Liver (tissue), 9 donors: ENCODE results near the gene CRHR1. TPM values are rescaled to one million over a fixed set of nuclear protein-coding genes. Genes with fewer than 3 reads are reported as not detected.
"Not testable (repeated sequence)": the region's sequence is repeated elsewhere in the genome, so short reads cannot be mapped to it uniquely, and the experiment has no call there.

Experiments used
- DNase-seq: peaks from one replicate; pipeline ENCODE4 v3.0.0-alpha.2; 2017; ENCODE audit warnings: low spot score
- H3K27ac ChIP-seq, 2 donors: one replicate each; pipeline ENCODE4 v1.7.0; 2013; ENCODE audit warnings: inconsistent platforms in 2 of 2, low read length in 2 of 2, control low read depth in 1 of 2, low read depth in 1 of 2, mild to moderate bottlenecking in 1 of 2
- H3K27me3 ChIP-seq, 4 donors: one replicate each; pipeline versions ENCODE4 v1.6.1 to v1.7.0; 2013; ENCODE audit warnings: low read length in 3 of 4, inconsistent platforms in 1 of 4, mild to moderate bottlenecking in 1 of 4, moderate library complexity in 1 of 4; ENCODE audit not compliant: control insufficient read depth in 4 of 4, insufficient read depth in 4 of 4
- H3K36me3 ChIP-seq, 4 donors: one replicate each; pipeline versions ENCODE4 v1.6.1 to v1.7.0; 2013; ENCODE audit warnings: low read length in 3 of 4, mild to moderate bottlenecking in 3 of 4, low read depth in 1 of 4, moderate library complexity in 1 of 4; ENCODE audit not compliant: control insufficient read depth in 4 of 4, insufficient read depth in 3 of 4
- H3K4me1 ChIP-seq, 4 donors: one replicate each; pipeline versions ENCODE4 v1.6.1 to v1.7.0; 2013; ENCODE audit warnings: low read length in 3 of 4, mild to moderate bottlenecking in 3 of 4, moderate library complexity in 1 of 4; ENCODE audit not compliant: control insufficient read depth in 4 of 4, insufficient read depth in 4 of 4
- H3K4me3 ChIP-seq, 3 donors: one replicate each; pipeline versions ENCODE4 v1.6.1 to v1.7.0; 2013; ENCODE audit warnings: low read length in 3 of 3, control low read depth in 1 of 3, low read depth in 1 of 3, mild to moderate bottlenecking in 1 of 3
- H3K9ac ChIP-seq, 2 donors: one replicate each; pipeline ENCODE4 v1.7.0; 2013; ENCODE audit warnings: low read length in 2 of 2, mild to moderate bottlenecking in 2 of 2, moderate library complexity in 2 of 2, control low read depth in 1 of 2, low read depth in 1 of 2
- H3K9me3 ChIP-seq, 4 donors: one replicate each; pipeline versions ENCODE4 v1.6.1 to v1.7.0; 2013; ENCODE audit warnings: low read length in 3 of 4; ENCODE audit not compliant: control insufficient read depth in 4 of 4
- EGR1 ChIP-seq, 2 donors: IDR thresholded peaks; 2 replicates each; pipeline ENCODE4 v1.6.1; 2016 to 2018; ENCODE audit warnings: antibody characterized with exemption in 2 of 2, low read depth in 2 of 2
- FOXA1 ChIP-seq: IDR thresholded peaks from 2 replicates; pipeline ENCODE4 v1.6.1; 2016; ENCODE audit warnings: antibody characterized with exemption
- FOXA2 ChIP-seq: IDR thresholded peaks from 2 replicates; pipeline ENCODE4 v1.6.1; 2016; ENCODE audit warnings: antibody characterized with exemption
- GABPA ChIP-seq, 2 donors: IDR thresholded peaks in 1 of 2; conservative IDR thresholded peaks in 1 of 2; 2 replicates each; pipeline ENCODE4 v1.6.1; 2016; ENCODE audit warnings: antibody characterized with exemption in 2 of 2, mild to moderate bottlenecking in 1 of 2, moderate library complexity in 1 of 2
- HNF4A ChIP-seq, 2 donors: conservative IDR thresholded peaks; 2 replicates each; pipeline ENCODE4 v1.6.1; 2016; ENCODE audit warnings: antibody characterized with exemption in 2 of 2, mild to moderate bottlenecking in 2 of 2
- HNF4G ChIP-seq: IDR thresholded peaks from 2 replicates; pipeline ENCODE4 v1.6.1; 2016; ENCODE audit warnings: antibody characterized with exemption
- JUND ChIP-seq, 2 donors: IDR thresholded peaks; 2 replicates each; pipeline ENCODE4 v1.6.1; 2016; ENCODE audit warnings: antibody characterized with exemption in 2 of 2
- NR2F2 ChIP-seq: IDR thresholded peaks from 2 replicates; pipeline ENCODE4 v1.6.1; 2016; ENCODE audit warnings: antibody characterized with exemption
- RAD21 ChIP-seq, 2 donors: IDR thresholded peaks; 2 replicates each; pipeline ENCODE4 v1.6.1; 2016; ENCODE audit warnings: antibody characterized with exemption in 2 of 2, mild to moderate bottlenecking in 2 of 2
- RXRA ChIP-seq, 2 donors: IDR thresholded peaks; 2 replicates each; pipeline ENCODE4 v1.6.1; 2017 to 2018; ENCODE audit warnings: antibody characterized with exemption in 2 of 2, mild to moderate bottlenecking in 1 of 2
- SP1 ChIP-seq: IDR thresholded peaks from 2 replicates; pipeline ENCODE4 v1.6.1; 2018; ENCODE audit warnings: antibody characterized with exemption, mild to moderate bottlenecking
- TAF1 ChIP-seq: conservative IDR thresholded peaks from 2 replicates; pipeline ENCODE4 v1.6.1; 2016; ENCODE audit warnings: antibody characterized with exemption, mild to moderate bottlenecking
- YY1 ChIP-seq: IDR thresholded peaks from 2 replicates; pipeline ENCODE4 v1.6.1; 2016; ENCODE audit warnings: antibody characterized with exemption, mild to moderate bottlenecking
- WGBS: extraction: QIAGEN DNeasy Blood & Tissue Kit; methylation state at CpG from one replicate; pipeline ENCODE4 v1.1.7; 2013; 5-methylcytosine and 5-hydroxymethylcytosine counted together
- polyA plus RNA-seq, 2 donors: library from polyadenylated mRNA; stranded (reverse) in 1 of 2; unstranded in 1 of 2; fragments of 200-250 nt in 1 of 2; fragments of >200 nt in 1 of 2; fragmentation: Nextera tagmentation in 1 of 2; extraction: Ambion mirVana in 1 of 2; gene quantifications; one replicate each; pipeline versions ENCODE4 v1.2.1 to v1.2.3, GENCODE V29; 2013 to 2015
- total RNA-seq, 2 donors: library from RNA; depleted of rRNA; stranded (reverse); fragments of >200 nt; gene quantifications; one replicate each; pipeline ENCODE4 v1.2.3, GENCODE V29; 2014
- TF ChIP-seq, protein P1 (sequence below): IDR thresholded peaks from 2 replicates; pipeline ENCODE4 v1.6.1; 2016; ENCODE audit warnings: antibody characterized with exemption
- TF ChIP-seq, protein P2 (sequence below): IDR thresholded peaks from 2 replicates; pipeline ENCODE4 v1.6.1; 2016; ENCODE audit warnings: antibody characterized with exemption
- TF ChIP-seq, protein P3 (sequence below): fragments of 150-350 bp; IDR thresholded peaks from 2 replicates; pipeline ENCODE4 v1.5.1; 2017; ENCODE audit warnings: improper control_type of control experiment, low read depth, low read length; ENCODE audit not compliant: missing input control
- TF ChIP-seq, protein P4 (sequence below): IDR thresholded peaks from 2 replicates; pipeline ENCODE4 v1.6.1; 2016; ENCODE audit warnings: antibody characterized with exemption
- TF ChIP-seq, protein P5 (sequence below): IDR thresholded peaks from 2 replicates; pipeline ENCODE4 v1.6.1; 2016; ENCODE audit warnings: antibody characterized with exemption, mild to moderate bottlenecking
- donor health status: healthy.
- donor health status: healthy.
- donor health status: healthy.
- donor health status: healthy.
- donor health status: healthy.

Gene CRHR1
- total and polyA plus RNA-seq, 4 donors: not detected

DNA sequence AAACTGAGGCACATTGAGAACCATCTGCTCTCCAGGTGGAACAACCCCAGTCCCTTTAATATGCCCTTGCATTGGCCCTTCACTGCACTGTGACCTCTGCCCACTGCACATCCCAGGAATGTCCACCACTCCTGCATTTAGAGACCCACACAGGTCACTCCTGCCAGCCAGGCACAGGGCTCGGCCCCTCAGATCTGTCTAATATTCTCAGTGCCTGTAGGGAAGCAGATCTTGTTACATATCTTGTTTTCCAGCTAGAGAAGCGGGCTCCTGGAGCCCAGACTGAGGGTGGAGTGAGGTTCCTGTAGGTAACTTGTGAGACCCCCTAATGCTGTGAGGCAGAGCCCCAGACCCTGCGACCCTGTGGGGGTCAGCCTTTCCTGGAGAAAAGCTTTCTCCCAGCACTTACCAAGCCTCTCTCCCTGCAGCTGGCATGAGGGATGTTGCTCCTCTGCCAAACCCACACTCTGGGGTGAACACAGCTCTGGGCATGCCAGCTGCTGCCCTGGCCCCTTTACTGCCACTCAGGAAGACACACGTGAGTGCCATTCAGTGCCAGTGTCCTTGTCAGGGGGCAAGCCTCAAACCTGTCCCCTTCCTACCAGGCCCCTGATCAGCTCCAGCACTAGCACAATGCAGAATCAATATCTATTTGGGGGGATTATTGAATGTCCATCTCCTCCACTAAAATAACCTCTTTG is 40.3 kb upstream of the CRHR1 start (continued):
- TF ChIP-seq GABPA (IDR thresholded peaks at IDR 0.05 in 1 of 2, conservative IDR thresholded peaks at IDR 0.05 in 1 of 2) (no peak), HNF4A (conservative IDR thresholded peaks at IDR 0.05) (no peak), NR2F2 (no peak), JUND (IDR thresholded peaks at IDR 0.05) (no peak), RXRA (IDR thresholded peaks at IDR 0.05) (no peak), TAF1 (no peak), HNF4G (no peak)
- TF ChIP-seq, protein P1, sequence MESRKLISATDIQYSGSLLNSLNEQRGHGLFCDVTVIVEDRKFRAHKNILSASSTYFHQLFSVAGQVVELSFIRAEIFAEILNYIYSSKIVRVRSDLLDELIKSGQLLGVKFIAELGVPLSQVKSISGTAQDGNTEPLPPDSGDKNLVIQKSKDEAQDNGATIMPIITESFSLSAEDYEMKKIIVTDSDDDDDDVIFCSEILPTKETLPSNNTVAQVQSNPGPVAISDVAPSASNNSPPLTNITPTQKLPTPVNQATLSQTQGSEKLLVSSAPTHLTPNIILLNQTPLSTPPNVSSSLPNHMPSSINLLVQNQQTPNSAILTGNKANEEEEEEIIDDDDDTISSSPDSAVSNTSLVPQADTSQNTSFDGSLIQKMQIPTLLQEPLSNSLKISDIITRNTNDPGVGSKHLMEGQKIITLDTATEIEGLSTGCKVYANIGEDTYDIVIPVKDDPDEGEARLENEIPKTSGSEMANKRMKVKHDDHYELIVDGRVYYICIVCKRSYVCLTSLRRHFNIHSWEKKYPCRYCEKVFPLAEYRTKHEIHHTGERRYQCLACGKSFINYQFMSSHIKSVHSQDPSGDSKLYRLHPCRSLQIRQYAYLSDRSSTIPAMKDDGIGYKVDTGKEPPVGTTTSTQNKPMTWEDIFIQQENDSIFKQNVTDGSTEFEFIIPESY: no peak
- TF ChIP-seq, protein P2, sequence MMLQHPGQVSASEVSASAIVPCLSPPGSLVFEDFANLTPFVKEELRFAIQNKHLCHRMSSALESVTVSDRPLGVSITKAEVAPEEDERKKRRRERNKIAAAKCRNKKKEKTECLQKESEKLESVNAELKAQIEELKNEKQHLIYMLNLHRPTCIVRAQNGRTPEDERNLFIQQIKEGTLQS: no peak

DNA sequence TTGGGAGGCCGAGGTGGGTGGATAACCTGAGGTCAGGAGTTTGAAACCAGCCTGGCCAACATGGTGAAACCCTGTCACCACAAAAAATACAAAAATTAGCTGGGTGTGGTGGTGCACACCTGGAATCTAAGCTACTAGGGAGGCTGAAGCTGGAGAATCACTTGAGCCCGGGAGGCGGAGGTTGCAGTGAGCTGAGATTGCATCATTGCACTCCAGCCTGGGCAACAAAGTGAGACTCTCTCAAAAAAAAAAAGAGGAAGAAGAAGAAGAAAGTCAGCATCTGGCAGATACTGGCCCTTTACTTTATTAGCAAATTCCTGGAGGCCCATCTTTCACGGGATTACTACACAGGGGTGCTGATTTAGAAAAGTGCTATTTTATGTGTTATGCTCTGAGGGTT is 39.3 kb upstream of the CRHR1 start:
- H3K4me3 ChIP-seq, H3K9ac ChIP-seq, H3K27ac ChIP-seq, H3K36me3 ChIP-seq, DNase-seq, H3K4me1 ChIP-seq, H3K9me3 ChIP-seq: not testable (repeated sequence)
- H3K27me3 ChIP-seq: peaks cover 0 to 15% (median 0%) of the 10 kb centered on the region in 4 donors
- WGBS: 81% methylated on average over 4 of the region's 4 CpGs

DNA sequence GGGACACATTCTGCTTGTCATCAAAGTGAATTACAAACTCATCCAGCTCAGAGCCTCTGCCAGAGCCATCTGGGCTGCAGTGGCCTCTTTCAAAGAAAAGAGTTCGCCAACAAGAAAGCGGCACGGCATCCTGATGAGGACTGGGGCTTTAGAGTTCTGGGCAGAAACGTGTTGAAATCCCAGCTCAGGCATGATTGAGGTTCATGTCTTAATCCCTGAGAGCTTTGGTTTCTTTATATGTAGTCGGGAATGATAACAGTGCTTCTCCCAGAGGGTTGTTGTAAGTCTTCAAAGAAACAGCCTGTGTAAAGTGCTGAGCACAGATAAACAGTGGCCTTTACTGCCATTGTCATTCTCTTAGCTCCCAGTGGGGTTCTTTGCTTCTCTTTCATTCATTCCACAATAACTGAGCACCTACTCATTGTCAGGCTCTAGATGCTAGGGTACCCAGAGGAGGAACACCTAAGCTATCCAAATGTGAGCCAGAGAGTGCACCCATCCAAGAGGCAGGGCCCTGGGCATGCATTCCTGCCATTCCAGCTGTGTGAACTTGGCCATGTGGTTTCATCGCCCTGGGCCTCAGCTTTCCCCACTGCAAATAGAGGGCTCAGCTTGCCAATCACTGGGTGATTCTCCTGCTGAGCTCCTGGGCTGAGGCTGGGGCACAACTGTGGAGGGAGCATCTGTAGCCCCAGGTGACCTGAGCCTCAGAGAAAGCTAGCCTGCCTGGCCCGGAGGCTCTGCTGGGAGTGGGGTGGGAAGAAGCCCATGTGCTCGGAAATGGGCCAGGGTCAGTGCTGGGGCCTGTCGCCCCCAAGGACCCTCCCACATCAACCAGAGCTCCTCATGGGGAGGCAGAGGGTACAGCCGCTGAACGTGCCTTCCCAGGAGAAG is 38.3 kb upstream of the CRHR1 start:
- no peaks in the 10 kb centered on the region for H3K36me3 ChIP-seq
- H3K4me3 ChIP-seq: no peak overlapping the region
- TF ChIP-seq, protein P3, sequence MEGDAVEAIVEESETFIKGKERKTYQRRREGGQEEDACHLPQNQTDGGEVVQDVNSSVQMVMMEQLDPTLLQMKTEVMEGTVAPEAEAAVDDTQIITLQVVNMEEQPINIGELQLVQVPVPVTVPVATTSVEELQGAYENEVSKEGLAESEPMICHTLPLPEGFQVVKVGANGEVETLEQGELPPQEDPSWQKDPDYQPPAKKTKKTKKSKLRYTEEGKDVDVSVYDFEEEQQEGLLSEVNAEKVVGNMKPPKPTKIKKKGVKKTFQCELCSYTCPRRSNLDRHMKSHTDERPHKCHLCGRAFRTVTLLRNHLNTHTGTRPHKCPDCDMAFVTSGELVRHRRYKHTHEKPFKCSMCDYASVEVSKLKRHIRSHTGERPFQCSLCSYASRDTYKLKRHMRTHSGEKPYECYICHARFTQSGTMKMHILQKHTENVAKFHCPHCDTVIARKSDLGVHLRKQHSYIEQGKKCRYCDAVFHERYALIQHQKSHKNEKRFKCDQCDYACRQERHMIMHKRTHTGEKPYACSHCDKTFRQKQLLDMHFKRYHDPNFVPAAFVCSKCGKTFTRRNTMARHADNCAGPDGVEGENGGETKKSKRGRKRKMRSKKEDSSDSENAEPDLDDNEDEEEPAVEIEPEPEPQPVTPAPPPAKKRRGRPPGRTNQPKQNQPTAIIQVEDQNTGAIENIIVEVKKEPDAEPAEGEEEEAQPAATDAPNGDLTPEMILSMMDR: no peak
- TF ChIP-seq, protein P1: no peak
- TF ChIP-seq FOXA2 (no peak), HNF4G (no peak), RAD21 (IDR thresholded peaks at IDR 0.05) (no peak), FOXA1 (no peak), YY1 (no peak), TAF1 (no peak), EGR1 (IDR thresholded peaks at IDR 0.05; ENCODE audit: low read depth in 2 of 2) (no peak), HNF4A (conservative IDR thresholded peaks at IDR 0.05) (no peak), NR2F2 (no peak), RXRA (IDR thresholded peaks at IDR 0.05) (no peak), JUND (IDR thresholded peaks at IDR 0.05) (no peak), SP1 (no peak)
- TF ChIP-seq, protein P4, sequence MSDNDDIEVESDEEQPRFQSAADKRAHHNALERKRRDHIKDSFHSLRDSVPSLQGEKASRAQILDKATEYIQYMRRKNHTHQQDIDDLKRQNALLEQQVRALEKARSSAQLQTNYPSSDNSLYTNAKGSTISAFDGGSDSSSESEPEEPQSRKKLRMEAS: no peak
- TF ChIP-seq, protein P5, sequence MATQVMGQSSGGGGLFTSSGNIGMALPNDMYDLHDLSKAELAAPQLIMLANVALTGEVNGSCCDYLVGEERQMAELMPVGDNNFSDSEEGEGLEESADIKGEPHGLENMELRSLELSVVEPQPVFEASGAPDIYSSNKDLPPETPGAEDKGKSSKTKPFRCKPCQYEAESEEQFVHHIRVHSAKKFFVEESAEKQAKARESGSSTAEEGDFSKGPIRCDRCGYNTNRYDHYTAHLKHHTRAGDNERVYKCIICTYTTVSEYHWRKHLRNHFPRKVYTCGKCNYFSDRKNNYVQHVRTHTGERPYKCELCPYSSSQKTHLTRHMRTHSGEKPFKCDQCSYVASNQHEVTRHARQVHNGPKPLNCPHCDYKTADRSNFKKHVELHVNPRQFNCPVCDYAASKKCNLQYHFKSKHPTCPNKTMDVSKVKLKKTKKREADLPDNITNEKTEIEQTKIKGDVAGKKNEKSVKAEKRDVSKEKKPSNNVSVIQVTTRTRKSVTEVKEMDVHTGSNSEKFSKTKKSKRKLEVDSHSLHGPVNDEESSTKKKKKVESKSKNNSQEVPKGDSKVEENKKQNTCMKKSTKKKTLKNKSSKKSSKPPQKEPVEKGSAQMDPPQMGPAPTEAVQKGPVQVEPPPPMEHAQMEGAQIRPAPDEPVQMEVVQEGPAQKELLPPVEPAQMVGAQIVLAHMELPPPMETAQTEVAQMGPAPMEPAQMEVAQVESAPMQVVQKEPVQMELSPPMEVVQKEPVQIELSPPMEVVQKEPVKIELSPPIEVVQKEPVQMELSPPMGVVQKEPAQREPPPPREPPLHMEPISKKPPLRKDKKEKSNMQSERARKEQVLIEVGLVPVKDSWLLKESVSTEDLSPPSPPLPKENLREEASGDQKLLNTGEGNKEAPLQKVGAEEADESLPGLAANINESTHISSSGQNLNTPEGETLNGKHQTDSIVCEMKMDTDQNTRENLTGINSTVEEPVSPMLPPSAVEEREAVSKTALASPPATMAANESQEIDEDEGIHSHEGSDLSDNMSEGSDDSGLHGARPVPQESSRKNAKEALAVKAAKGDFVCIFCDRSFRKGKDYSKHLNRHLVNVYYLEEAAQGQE: no peak
- no peak for DNase-seq
- H3K27me3 ChIP-seq: peaks cover 0 to 15% (median 0%) of the 10 kb centered on the region in 4 donors
- H3K27ac ChIP-seq: no peak overlapping the region
- H3K4me1 ChIP-seq: no peaks in the 10 kb centered on the region
- 53% methylated on average over 11 of the region's 11 CpGs for WGBS
- H3K9ac ChIP-seq: no peak overlapping the region
- no peaks in the 10 kb centered on the region for H3K9me3 ChIP-seq
